ENCODE data around the gene PPP2R5C.

Gene PPP2R5C

DNA sequence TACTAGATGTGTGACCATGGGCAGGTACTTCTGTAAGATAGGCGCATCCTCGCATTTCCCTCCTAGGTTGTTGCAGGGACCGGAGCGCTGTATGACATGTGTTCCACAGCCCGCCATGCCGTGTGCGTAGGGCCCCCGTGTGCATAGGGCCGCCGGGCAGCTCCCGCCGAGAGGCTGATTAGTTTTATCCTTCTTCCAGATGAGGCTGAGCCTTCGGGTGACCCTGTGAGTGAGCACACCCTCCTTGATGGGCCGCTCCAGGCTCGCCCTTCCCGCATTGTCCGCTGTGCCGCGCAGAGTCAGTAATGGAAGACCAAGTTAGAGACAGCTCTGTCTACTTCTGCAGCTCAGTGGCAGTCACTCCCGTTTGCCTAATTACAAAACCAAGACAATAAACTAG is 130.0 kb downstream of the PPP2R5C start:
- DNase-seq = no peak

DNA sequence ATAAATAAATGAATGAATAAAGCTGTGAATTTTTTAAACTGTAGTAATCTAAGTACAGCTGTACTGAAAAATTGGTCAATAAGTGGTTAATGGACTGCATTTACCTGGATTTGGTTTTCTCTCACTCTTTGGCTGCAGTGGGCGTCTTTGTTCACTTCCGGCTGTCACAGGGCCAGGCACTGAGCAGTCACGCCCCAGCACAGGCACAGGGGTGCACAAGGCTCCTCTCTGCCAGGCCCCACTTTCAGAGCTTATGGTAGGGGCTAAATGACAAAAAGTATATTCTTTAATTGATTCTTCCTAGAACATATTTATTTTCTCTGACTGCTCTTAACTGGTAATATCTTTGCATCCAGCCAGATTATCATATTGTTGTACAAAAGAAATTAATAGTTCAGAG is 132.2 kb downstream of the PPP2R5C start:
- DNase-seq = no peak

DNA sequence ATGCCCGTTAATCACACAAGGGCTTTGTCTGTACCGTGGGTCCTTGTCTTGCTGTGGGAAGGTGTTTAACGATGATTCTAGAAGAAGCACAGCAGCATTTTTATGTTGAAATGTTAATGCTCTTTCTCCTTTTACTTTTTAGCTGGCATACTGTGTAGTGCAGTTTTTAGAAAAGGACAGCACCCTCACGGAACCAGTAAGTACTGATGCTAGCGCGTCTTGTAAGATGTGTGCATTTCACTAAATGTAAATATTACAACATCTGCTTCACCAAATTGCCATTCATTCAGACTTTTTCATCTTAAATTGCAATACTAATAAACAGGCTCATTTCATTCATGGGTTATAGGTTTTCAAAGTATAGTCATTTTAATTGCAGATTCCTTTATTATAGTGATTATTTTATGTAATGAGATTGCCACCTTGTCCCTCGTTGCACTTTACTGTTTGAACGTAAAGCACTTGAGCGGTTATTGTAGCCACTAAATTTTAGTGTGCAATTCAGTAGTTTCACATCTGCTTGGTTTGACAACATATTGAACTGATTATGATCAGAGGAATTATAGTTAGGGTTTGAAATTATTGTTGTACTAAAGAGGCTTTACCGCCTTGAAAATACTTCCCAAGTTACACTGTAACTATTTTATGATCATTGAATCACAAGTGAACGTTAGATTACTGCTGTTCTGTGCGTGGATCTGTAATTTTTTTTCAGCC is 133.0 kb downstream of the PPP2R5C start:
- no peak for DNase-seq

DNA sequence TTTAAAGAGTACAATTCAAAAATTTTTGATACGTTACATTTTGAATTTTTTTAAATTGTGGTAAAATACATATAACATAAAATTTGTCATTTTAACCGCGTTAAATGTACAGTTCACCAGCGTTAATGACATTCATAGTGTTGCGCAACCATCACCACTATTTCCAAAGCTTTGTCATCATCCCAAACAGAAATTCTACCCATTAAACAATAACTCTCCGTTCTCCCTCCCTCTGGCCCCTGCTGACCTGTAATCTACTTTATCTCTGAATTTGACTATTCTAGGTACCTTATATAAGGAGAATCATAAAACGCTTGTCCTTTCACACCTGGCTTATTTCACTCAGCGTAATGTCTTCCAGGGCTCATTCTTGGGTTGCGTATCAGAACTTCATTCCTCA is 133.7 kb downstream of the PPP2R5C start:
- no peak for DNase-seq

DNA sequence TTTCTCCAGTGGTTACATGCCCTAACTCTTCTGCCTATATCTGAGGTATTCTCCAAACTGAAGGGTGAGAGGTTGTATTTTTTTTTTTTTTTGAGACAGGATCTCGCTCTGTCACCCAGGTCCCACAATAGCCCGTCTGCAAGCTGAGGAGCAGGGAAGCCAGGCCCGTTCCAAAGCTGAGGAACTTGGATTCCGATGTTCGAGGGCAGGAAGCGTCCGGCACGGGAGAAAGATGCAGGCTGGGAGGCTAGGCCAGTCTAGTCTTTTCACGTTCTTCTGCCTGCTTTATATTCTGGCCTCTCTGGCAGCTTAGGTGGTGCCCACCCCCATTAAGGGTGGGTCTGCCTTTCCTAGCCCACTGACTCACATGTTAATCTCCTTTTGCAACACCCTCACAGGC is 135.8 kb downstream of the PPP2R5C start:
- no peak for DNase-seq

DNA sequence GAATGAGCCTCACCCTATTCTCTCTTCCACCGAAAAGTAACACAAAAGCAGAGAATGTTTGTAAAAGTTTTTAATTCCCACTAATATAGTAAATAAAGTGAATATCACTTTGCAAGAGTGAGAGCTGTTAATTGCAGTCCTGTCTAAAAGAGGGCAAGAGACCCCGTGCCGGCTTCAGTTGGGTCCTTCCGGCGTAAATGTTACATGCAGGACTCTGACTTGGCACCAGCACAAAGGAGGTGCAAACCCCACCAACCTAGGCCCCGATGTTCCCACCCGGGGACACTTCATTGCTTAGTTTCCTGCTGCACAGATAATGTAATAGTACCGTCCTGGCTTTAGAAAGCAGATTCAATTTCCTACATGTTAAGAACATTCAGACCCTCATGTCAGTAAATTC is 136.9 kb downstream of the PPP2R5C start:
- DNase-seq = no peak

DNA sequence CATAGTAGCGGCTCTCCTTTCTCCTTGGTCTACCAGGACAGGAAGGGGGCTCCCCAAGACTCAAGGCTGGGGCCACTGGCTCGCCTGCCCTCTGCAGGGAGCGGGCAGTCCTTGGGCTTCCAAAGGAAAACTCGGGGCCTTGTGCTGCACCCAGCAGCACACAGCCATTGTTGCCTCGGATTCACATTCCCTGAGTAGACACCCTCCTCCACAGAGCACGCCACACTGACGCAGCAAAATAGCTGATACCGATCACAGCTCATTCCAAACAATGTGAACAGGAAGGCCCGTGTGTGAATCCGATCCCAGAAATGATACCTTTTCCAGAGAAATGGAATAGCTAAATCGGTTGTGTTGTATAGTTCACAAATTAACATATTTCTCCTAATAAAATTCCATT is 137.8 kb downstream of the PPP2R5C start:
- DNase-seq = no peak

DNA sequence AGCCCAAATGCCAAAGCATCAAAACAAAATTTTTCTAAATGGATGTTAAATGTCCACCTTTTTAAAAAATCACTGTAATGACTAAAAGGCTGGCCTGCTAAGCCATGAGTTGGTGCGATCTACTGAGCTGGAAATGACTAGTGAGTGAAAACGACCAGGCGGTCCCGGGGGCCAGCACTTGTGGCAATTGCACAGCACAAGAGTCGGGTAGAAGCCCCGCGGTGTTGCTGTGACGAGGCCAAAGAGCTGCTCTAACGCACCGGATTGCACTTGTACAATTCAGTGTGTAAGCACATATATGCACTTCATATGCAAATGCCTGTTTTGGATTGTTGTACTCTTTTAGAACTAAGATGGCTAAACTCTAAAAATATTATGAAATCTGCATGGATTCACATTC is 138.7 kb downstream of the PPP2R5C start:
- no peak for DNase-seq

DNA sequence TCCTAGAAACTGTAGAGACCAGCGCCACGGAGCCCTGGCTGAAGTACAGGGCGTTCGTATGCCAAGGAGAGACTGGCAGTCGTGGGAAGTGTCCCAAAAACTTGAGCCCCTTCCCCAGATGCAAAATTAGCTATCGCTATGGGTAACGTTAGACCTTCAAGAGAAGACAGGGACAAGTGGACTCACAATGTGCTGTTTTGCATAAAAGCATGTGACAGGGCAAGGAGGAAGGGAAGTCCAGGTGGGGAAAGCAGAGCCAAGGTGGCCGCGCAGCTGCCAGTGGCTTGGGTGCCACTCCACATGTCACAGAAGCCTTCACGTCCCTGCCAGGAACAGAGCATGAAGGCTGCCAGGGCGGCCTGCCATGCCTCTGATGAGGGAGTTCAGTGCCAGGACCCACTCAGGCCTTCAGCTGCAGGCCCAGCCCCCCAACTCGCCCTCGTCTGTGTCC is 141.6 kb downstream of the PPP2R5C start:
- DNase-seq = no peak

DNA sequence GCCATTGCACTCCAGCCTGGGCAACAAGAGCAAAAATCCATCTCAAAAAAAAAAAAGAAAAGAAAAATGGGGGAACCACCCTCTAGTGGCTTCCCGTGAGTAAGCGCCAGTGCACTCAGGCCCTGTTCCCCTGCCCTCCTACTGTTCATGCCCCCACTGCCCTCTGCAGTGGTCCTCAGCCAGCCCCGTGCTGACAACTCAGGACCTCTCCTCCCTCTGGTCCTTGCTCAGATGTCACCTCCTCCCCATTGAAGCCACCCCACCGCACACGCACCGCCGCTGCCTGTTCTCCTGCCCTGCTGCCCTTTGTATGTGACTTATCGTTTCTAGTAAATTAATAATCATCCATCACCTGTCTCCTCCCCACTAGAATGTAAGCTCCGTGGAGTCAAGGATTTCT is 144.1 kb downstream of the PPP2R5C start:
- no peak for DNase-seq

DNA sequence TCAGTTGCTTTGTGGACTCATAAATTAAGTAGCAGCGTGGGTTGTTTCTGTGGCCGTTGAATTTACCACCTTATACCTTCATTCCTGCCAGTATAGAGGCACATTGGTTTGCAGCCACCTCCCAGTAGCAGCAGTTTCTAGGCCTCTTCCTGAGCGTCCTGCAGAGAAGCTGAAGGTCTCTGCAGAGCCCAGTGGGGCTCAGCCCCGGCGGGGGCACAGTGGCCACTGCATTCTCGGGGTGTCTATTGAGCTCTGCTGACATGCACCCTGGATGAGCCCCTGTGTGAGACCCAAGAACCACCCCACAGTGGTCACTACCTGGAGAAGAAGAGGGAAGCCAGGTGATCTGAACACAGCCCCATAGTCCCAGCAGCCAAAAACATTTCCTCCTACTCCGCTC is 145.1 kb downstream of the PPP2R5C start:
- no peak for DNase-seq

DNA sequence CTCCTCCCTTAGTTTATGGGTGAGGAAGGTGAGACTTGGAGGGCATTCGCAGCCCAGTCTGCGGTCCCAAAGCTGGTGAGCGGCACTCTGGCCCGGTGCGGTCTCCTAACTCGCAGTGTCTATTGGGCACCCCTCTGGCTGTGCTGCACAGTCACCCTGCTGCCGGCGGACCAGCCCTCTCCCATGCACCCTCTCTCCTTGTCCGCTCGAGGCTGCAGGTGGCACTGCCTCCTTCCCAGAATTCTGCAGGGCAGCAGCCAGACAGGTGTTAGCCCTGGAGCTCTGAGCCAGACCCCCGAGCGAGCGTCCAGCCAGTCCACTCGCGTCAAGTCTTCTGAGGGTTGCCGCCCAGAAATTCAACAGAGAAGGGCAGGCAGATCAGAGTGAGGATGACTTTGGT is 146.1 kb downstream of the PPP2R5C start:
- no peak for DNase-seq

DNA sequence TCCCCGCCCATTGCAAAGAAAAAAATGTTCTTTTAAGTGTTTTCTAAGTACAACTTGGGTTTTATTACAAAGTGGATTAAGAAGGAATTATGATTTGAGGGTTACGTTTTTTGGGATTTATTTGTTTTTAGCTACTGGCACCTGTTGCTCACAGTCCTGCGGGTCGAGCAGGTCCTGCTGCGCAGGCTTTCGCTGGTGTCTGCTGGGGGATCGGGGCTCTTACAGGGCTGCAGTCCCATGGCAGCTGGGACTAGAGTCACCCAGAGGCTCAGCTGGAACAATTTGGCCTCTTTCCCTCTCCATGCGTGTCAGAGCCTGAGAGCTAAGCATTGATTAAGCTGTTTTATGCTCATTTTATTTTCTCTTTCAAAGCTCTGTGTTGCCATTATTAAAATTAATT is 147.3 kb downstream of the PPP2R5C start:
- DNase-seq = no peak

DNA sequence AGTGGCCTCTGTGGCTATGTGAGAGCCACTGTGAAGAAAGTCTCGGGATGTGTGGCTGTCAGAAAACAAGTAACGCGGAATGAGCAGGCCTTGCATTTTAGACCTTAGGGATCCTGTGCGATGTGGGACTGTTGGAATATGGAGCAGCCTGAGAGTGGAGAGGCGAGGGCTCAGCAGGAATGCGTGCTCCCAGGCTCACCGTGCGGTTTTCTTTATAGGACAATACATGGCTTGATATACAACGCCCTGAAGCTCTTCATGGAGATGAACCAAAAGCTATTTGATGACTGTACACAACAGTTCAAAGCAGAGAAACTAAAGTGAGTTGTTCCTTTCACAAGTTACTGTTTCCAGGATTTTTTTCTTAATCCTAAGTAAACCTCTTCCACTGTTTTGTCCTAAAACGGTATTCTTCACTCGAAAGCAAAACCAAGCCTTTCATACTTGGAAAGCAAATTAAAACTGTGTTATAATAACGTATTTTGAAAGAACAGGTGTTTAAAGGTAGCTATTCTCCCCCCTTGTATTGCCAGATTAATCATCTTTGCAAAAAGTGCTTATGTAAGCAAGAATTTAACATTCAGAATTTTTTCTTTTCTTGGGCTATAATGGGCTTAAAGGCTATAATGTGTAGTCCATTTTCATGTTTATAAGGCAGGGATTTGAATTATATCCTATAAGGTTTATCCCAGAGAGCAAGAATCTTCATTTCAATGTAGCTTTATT is 148.0 kb downstream of the PPP2R5C start:
- DNase-seq = no peak

DNA sequence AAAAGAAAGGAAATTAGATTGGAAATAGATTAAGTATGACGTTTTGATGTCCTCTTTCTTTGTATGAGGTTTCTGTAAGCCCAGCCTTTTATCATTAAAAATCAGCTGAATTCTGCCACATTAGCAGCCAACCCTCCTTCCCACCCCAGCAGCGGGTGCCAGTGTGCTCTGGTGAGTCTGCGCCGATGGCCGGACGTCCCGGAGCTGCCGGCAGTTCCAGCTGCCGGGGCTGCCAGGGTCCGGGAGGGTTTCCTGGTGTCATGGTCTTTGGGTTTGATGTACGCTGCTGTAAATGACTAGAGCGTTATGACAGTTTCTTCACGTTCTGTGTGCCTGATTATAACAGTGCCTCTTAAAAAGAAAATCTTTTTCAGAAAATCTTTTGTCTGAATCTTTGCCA is 151.3 kb downstream of the PPP2R5C start:
- no peak for DNase-seq

DNA sequence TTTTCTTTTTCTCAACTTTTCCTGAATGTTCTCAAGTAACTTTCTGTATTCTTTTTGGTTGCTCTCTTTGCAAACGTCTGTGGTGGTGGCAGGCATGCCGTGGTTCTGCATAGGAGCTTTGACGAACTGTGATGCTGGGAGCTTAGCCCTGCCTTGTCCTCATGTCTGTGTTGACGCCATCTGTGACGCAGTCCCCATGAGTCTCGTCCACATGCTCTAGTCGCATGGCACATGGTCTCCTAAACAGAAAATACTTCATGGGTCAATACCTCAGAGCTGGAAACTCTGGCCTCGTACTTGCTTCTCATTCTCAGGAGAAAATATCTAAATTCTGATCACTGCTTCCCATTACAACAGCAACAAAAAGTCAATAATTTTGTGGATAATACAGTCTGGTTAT is 152.6 kb downstream of the PPP2R5C start:
- DNase-seq = no peak

DNA sequence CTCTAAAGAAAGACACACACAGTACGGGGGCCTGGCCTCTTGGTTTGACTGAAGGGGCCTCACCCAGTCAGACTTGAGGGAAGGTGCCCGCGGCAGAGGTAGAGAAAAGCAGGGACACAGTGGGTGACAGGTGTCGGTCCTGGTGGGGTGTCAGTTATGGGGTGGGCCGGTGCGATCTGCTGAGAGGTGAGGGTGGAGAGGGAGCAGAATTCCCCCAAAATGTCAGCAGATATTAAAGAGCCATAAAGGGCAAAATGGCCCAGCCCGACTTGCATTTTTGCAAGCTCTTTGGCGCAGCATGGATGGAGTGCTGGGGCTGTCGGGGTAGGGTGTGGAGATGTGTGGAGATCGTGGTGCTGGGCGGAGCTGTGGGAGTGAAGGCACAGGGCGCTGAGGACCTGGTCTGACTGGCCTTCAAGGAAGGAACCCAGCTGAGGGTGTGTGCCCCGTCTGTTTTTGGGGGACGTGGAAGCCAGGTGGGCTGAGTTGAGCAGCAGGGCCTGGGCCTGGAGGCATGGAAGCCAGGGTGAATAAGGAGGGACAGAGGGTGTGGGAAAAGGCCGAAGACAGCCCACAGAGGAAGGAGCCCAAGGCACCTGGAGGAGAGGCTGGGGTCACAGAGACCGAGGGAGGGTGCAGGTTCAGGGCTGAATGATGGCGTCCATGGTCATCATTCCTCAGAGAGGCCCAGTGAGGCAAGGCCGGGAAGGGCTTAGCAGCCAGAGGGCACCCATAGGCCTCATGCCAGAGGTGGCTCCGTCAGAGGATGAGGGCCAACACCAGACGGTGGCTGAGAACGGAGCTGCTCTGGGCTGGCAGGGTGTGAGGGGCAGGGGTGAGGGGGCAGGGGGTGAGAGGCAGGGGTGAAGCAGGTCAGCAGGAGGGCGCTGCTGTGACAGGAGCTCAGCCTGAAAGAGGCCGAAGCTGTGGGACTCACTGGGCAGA is 154.6 kb downstream of the PPP2R5C start:
- no peak for DNase-seq

DNA sequence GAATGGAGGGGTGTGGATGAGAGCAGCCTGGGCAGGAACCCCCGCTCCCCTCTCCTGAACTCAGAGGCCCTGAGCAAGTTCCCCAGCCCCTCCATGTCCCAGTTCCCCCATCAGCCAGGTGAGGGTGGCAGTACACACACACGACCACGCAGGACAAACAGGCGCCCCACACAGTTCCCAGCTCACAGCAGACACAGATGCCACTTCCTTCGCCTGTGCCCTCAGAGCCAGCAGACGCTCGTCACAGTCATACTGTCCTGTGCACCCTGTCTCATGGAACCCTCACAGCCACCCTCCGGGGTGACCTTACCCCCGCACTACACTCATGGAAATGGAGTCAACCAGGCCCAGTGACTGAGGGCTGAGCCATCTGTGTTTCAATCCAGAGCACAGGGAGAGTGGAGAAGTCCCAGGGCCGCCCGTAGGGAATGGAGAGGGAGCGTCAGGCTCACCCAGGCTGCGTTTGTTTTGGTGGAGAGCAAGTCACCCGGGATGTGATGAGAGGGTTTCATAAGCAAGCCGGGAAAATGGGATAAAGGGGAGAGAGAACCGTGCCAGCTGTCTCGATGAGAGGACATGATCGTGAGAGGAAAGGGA is 155.4 kb downstream of the PPP2R5C start:
- no peak for DNase-seq

DNA sequence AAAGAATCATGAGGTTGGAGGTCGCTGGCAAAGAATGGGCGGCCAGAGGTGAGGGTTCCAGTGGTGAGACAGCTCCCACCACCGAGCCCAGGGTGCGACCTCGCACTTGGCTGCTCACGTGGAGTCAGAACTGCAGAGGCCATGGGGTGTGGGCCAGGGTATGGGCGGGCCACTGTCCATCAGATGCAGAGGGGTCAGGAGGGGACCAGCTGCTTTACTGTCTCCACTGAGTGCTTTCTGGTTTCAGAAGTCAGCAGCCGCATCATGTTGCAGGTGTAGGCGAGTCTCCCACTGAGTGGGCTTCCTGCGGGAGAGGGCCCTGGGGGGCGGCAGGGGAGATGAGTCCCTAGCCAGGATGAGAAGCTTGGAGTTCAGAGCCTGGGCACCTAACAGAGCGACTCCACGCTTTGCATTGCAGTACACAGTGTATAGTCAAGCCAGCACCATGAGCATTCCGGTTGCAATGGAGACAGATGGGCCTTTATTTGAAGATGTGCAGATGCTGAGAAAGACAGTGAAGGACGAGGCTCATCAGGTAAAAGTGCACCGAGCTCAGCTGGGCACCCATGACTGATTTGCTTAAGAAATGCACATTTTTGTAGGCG is 156.0 kb downstream of the PPP2R5C start:
- DNase-seq = no peak

DNA sequence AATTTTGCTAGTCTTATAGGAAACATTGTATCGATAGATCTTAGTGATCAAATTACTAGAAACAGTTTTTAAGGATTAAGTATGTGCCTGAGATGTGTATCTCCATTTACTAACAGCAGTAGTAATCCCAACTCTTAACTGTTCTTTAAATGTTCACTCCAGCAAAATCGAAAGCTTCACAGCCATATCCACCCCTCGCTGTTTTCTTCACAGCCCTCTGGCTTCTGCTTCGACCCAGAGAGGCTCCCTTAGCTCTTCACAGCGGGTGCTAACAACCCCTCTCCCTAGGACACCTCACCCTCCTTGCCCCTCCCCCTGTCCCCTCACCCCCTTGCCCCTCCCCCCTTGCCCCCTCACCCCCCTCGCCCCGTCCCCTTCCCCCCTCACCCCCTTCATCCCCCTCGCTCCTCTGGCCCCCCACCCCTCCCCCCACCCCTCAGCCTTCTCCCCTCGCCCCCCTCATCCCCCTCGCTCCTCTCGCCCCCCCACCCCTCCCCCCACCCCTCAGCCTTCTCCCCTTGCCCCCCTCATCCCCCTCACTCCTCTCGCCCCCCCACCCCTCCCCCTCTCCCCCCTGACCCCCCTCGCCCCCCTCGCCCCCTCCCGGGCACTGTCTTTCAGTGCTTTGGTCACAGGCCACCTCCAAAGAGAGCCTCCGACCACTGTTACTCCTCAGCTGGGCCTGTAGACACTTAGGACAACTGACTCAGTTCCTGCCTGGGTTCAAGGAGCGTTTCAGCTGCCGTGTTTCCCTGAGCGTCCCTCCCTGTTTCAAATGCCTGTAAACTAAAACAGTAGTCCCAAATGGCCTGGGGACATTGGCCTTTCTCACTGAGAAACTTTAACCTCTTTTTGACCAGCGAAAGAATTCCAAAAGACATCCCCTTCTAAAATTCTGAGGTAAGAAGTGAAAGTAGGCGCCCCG is 156.8 kb downstream of the PPP2R5C start:
- DNase-seq = no peak

DNA sequence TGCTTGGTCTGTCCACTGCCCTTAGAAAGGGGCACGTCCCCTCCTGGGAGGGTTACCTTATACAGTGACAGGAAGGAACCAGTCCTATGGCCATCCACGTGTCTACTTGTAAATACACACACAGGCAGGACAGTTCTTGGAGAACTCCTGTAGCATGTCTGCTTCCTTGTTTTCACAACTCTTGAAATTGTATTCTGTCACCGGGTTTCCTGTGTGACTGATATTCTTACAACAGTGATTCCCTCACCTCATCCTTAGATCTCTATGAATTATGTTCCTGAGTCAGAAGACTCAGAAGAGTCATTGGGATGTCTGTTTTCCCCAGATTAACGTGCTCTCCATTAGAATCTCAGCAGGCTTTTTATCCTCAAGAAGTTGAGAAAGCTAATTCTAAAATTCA is 158.8 kb downstream of the PPP2R5C start:
- no peak for DNase-seq
